ENCODE results near the gene PLCH1.

Gene PLCH1

DNA sequence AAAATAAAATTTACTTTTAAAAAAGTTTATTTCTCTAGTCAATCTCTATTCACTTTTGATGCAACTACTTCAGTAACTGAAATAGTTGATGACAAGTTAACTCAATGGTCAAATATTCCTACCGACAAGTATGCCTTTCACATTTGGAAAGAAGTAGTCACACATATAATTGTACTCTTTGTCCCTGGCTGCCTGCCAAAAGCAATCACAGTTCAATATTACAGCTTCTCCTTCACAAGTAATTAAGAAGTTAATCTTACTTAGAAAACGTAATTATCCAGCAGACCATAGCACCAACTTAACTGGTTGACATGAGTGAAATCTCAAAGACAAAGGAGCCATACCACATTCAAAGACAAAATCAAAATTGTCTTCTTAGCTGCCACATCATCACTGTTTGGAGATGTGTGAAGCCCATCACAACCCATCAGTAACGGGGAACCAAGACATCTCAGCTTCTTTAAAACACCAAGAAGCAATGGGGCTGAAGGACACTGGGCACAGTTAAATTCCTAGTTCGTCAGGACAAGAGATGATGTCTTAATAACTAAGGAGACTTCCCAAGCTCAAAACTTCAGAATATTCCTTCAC, 86.1 kb downstream of the PLCH1 start:
- H3K36me3 ChIP-seq (ENCODE audit: control insufficient read depth, insufficient read depth, low read length, severe bottlenecking), result no peaks in the 10 kb centered on the region
- no peak overlapping the region for H3K9ac ChIP-seq (ENCODE audit: low read length)
- DNase-seq (ENCODE audit: low read depth), result no peak
- H3K4me1 ChIP-seq (ENCODE audit: control insufficient read depth, insufficient read depth, low read length), result no peaks in the 10 kb centered on the region
- no peak overlapping the region for H3K4me3 ChIP-seq (ENCODE audit: low read length)
- H3K27me3 ChIP-seq (replicated peaks; ENCODE audit: control insufficient read depth, insufficient read depth, low read length), result no peaks in the 10 kb centered on the region
- no peaks in the 10 kb centered on the region for H3K9me3 ChIP-seq (ENCODE audit: control insufficient read depth, low read length)

DNA sequence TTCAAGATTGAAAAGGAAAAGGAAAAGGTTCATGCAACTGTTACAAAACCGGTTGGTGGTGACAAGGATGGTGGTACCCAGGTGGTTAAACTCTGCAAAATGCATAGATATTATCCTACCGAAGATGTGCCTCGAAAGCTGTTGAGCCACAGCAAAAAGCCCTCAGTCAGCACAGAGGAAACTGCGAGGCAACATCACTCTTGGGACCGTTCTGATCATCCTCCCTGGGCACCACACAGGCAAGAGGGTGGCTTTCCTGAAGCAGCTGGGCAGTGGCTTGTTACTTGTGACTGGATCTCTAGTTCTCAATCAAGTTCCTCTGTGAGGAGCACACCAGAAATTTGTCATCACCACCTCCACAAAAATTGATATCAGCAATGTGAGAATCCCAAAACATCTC, 86.9 kb downstream of the PLCH1 start:
- Histone ChIP-seq H3K9me3 (ENCODE audit: control insufficient read depth, low read length) (no peaks in the 10 kb centered on the region), H3K9ac (ENCODE audit: low read length) (no peak overlapping the region), H3K27me3 (replicated peaks; ENCODE audit: control insufficient read depth, insufficient read depth, low read length) (no peaks in the 10 kb centered on the region), H3K4me1 (ENCODE audit: control insufficient read depth, insufficient read depth, low read length) (no peaks in the 10 kb centered on the region), H3K36me3 (ENCODE audit: control insufficient read depth, insufficient read depth, low read length, severe bottlenecking) (no peaks in the 10 kb centered on the region), H3K4me3 (ENCODE audit: low read length) (no peak overlapping the region)
- no peak for DNase-seq (ENCODE audit: low read depth)

DNA sequence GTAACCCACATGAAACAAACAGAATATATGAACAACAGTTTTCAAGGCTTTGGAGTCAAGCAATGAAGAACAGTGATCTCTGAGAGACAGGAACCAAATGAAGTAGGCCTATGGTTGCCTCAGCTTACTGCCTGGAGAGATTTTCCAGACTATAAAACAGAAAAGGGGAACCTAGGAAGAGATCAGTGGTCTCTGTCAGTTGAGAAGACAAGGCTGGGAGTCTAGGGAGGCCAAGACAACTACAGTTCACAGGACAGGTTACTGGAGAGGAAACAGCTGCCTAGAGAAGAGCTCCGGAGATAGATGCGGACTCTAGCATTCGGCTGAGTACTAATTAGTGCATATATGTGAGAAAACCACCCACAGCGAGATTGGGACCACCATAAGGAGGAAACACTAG, 87.7 kb downstream of the PLCH1 start:
- no peak for DNase-seq (ENCODE audit: low read depth)
- Histone ChIP-seq H3K4me3 (ENCODE audit: low read length) (no peak overlapping the region), H3K36me3 (ENCODE audit: control insufficient read depth, insufficient read depth, low read length, severe bottlenecking) (no peaks in the 10 kb centered on the region), H3K9ac (ENCODE audit: low read length) (no peak overlapping the region), H3K27me3 (replicated peaks; ENCODE audit: control insufficient read depth, insufficient read depth, low read length) (no peaks in the 10 kb centered on the region), H3K9me3 (ENCODE audit: control insufficient read depth, low read length) (no peaks in the 10 kb centered on the region), H3K4me1 (ENCODE audit: control insufficient read depth, insufficient read depth, low read length) (no peaks in the 10 kb centered on the region)

DNA sequence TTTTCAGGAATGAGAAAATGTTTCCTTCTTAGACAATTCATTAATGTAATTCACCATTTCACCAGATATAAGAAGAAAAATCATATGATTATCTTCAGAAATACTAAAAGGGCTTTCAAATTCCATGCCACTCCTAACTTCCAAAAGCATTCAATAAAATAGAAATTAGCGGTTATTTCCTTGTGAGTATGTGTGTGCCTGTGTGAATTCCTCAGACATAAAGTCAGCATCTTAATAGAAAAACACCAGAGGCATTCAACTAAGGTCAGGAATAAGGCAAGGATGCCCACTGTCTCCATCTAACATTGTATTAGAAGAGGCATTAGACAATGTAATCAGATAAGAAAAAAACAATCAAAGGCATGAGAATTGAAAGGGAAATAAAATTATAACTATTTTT, 88.4 kb downstream of the PLCH1 start:
- H3K4me3 ChIP-seq (ENCODE audit: low read length), result no peak overlapping the region
- no peaks in the 10 kb centered on the region for H3K9me3 ChIP-seq (ENCODE audit: control insufficient read depth, low read length)
- no peak for DNase-seq (ENCODE audit: low read depth)
- H3K27me3 ChIP-seq (replicated peaks; ENCODE audit: control insufficient read depth, insufficient read depth, low read length), result no peaks in the 10 kb centered on the region
- no peak overlapping the region for H3K9ac ChIP-seq (ENCODE audit: low read length)
- H3K36me3 ChIP-seq (ENCODE audit: control insufficient read depth, insufficient read depth, low read length, severe bottlenecking), result no peaks in the 10 kb centered on the region
- no peaks in the 10 kb centered on the region for H3K4me1 ChIP-seq (ENCODE audit: control insufficient read depth, insufficient read depth, low read length)

DNA sequence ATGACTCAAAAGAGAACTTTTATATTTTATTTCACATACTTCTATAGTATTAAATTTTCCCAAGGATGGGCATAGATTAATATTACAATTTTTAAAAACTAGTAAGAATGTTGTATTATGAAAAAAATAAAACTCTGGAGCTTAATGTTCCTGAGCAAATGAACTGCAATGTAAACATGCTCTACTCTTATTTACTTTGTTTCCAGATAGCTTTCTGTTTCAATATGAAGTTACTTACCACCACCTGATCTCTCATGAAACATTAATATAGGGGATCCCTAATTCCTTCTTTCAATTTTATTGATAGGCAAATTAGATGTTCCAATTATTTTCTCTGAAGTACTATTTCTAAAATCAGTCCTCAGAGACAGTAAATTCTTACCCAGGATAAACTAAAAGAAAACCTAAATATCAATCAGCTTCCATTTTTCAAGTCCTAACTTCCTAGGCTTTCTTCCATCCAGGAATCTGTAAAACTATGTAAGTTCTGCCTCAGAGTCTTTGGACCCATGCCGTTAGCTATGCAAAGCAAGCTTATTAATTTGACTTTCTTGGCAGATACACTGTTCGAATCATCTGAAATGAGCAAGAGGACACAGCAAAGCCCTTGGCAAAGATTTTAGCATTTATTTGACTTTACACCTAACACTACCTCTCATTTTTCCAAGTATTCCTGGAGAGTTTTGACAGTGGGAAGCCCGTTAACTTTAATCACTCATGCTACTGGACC, 93.2 kb downstream of the PLCH1 start:
- no peaks in the 10 kb centered on the region for H3K27me3 ChIP-seq (replicated peaks; ENCODE audit: control insufficient read depth, insufficient read depth, low read length)
- H3K4me3 ChIP-seq (ENCODE audit: low read length), result no peak overlapping the region
- no peaks in the 10 kb centered on the region for H3K4me1 ChIP-seq (ENCODE audit: control insufficient read depth, insufficient read depth, low read length)
- H3K9me3 ChIP-seq (ENCODE audit: control insufficient read depth, low read length), result no peaks in the 10 kb centered on the region
- H3K36me3 ChIP-seq (ENCODE audit: control insufficient read depth, insufficient read depth, low read length, severe bottlenecking), result no peaks in the 10 kb centered on the region
- H3K9ac ChIP-seq (ENCODE audit: low read length), result no peak overlapping the region
- no peak for DNase-seq (ENCODE audit: low read depth)

DNA sequence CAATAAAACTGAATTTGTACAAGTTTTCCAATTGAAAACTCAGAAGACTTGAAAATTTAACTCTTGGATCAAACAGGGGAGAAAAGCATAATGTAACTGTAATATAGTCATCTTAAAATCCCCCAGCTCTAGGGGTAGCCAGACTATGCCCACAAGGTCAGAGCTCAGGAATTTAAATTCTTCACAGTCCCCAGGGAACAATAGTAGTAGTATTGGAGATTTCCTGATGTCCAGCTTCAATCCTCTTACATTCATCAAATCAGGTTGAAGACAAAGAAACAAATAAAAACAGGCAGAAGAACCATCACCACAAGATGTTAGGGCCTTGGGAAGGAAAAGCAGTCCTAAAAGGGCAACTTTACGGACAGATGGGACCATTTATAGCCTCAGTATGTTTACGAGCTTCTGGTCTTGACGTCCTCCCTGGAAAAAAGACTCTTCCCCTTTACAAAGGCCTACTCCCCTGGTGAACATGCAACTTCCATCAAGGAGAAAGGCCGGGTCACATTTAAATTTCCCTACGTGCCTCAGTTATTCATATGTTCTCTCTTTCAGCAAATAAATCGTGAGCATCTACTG, 96.8 kb downstream of the PLCH1 start:
- no peak overlapping the region for H3K4me3 ChIP-seq (ENCODE audit: low read length)
- no peaks in the 10 kb centered on the region for H3K27me3 ChIP-seq (replicated peaks; ENCODE audit: control insufficient read depth, insufficient read depth, low read length)
- no peak for DNase-seq (ENCODE audit: low read depth)
- no peaks in the 10 kb centered on the region for H3K36me3 ChIP-seq (ENCODE audit: control insufficient read depth, insufficient read depth, low read length, severe bottlenecking)
- no peaks in the 10 kb centered on the region for H3K9me3 ChIP-seq (ENCODE audit: control insufficient read depth, low read length)
- H3K9ac ChIP-seq (ENCODE audit: low read length), result no peak overlapping the region
- no peaks in the 10 kb centered on the region for H3K4me1 ChIP-seq (ENCODE audit: control insufficient read depth, insufficient read depth, low read length)

DNA sequence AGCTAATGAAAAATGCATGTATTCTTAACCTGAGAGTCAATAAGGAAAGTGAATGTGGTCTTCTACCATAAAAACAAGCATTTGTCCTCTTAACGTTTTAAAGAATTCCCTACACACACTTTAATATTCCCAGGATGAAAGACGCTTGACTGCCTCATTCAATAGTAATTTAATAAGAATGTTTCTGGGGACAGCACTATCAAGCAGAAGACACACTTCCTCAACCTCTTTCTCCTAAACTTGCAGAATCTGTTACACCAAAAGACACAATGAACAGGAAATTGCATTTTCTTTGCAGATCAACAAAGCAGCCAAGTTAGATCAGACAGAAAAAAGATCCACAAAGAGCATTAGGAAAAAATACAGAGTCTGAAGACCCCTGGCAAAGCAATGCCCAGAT, 97.7 kb downstream of the PLCH1 start:
- H3K9me3 ChIP-seq (ENCODE audit: control insufficient read depth, low read length), result no peaks in the 10 kb centered on the region
- no peak overlapping the region for H3K4me3 ChIP-seq (ENCODE audit: low read length)
- H3K4me1 ChIP-seq (ENCODE audit: control insufficient read depth, insufficient read depth, low read length), result no peaks in the 10 kb centered on the region
- H3K36me3 ChIP-seq (ENCODE audit: control insufficient read depth, insufficient read depth, low read length, severe bottlenecking), result no peaks in the 10 kb centered on the region
- H3K27me3 ChIP-seq (replicated peaks; ENCODE audit: control insufficient read depth, insufficient read depth, low read length), result no peaks in the 10 kb centered on the region
- DNase-seq (ENCODE audit: low read depth), result no peak
- H3K9ac ChIP-seq (ENCODE audit: low read length), result no peak overlapping the region

DNA sequence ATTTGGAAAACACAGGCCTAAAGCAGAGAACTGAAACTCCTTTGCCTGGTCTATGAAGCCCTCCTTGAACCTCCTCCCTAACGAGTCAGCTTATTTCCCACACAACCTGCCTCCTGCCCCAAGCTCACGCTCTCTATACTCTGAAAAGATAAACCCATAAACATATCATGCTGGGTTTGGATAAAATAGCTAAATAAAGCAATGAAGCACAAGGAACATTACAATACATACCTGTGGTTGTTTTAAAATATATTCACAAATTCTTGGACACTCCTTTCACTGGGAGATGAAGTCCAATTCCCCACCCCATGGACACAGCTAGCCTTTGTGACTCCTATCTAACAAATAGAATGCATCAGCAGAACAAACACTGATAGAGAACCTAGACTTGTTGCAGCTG, 98.2 kb downstream of the PLCH1 start:
- no peaks in the 10 kb centered on the region for H3K36me3 ChIP-seq (ENCODE audit: control insufficient read depth, insufficient read depth, low read length, severe bottlenecking)
- H3K9ac ChIP-seq (ENCODE audit: low read length), result no peak overlapping the region
- no peak for DNase-seq (ENCODE audit: low read depth)
- H3K27me3 ChIP-seq (replicated peaks; ENCODE audit: control insufficient read depth, insufficient read depth, low read length), result no peaks in the 10 kb centered on the region
- no peak overlapping the region for H3K4me3 ChIP-seq (ENCODE audit: low read length)
- no peaks in the 10 kb centered on the region for H3K4me1 ChIP-seq (ENCODE audit: control insufficient read depth, insufficient read depth, low read length)
- H3K9me3 ChIP-seq (ENCODE audit: control insufficient read depth, low read length), result no peaks in the 10 kb centered on the region

DNA sequence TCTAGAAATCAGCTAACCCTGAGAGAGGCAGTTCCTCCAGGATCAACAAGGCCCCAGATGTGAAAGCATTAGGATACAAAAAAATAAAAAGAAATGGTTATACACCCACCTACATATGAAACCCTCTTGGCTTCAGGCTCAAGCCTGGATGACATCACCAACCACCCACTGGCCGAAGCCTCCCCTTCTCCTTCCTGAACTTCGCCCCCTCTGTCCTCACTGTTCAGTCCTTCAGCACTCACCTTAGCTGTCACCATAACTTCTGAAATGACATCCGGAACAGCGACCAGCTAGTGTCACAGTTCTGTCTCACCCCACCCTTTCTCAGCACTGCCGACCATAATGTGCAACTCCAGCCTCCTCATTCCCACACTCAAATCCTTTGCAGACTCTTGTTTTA, 98.7 kb downstream of the PLCH1 start:
- no peaks in the 10 kb centered on the region for H3K36me3 ChIP-seq (ENCODE audit: control insufficient read depth, insufficient read depth, low read length, severe bottlenecking)
- no peaks in the 10 kb centered on the region for H3K4me1 ChIP-seq (ENCODE audit: control insufficient read depth, insufficient read depth, low read length)
- no peaks in the 10 kb centered on the region for H3K27me3 ChIP-seq (replicated peaks; ENCODE audit: control insufficient read depth, insufficient read depth, low read length)
- H3K4me3 ChIP-seq (ENCODE audit: low read length), result no peak overlapping the region
- H3K9ac ChIP-seq (ENCODE audit: low read length), result no peak overlapping the region
- DNase-seq (ENCODE audit: low read depth), result no peak
- H3K9me3 ChIP-seq (ENCODE audit: control insufficient read depth, low read length), result no peaks in the 10 kb centered on the region

DNA sequence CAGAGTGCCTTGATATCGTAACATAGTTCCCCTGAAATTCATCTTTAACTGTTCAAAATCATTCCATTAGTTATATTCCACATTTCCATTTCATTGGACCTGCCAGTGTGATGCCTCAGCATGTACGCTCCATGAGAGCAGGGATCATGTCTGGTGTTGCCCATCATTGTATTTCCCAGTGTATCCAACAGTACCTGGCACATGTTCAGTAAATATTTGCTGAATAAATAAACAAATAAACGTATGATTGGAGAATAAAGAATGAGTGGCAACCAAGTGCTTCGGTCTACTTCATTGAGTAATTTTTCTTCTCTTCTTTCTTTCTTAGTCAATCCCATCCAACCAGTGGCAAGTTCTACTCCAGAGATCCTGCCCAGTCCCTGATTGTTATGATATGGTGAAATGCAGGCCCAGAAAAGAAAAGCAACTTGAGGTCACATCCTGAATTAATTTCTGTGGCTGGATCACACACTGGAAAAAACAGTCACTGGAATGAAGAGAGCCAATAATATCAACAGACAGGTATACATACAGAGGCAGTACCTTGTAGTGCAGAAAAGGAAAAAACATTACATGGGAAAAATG, 101.2 kb downstream of the PLCH1 start:
- Histone ChIP-seq H3K36me3 (ENCODE audit: control insufficient read depth, insufficient read depth, low read length, severe bottlenecking) (no peaks in the 10 kb centered on the region), H3K4me1 (ENCODE audit: control insufficient read depth, insufficient read depth, low read length) (no peaks in the 10 kb centered on the region), H3K27me3 (replicated peaks; ENCODE audit: control insufficient read depth, insufficient read depth, low read length) (no peaks in the 10 kb centered on the region), H3K9ac (ENCODE audit: low read length) (no peak overlapping the region), H3K4me3 (ENCODE audit: low read length) (no peak overlapping the region), H3K9me3 (ENCODE audit: control insufficient read depth, low read length) (no peaks in the 10 kb centered on the region)
- no peak for DNase-seq (ENCODE audit: low read depth)

DNA sequence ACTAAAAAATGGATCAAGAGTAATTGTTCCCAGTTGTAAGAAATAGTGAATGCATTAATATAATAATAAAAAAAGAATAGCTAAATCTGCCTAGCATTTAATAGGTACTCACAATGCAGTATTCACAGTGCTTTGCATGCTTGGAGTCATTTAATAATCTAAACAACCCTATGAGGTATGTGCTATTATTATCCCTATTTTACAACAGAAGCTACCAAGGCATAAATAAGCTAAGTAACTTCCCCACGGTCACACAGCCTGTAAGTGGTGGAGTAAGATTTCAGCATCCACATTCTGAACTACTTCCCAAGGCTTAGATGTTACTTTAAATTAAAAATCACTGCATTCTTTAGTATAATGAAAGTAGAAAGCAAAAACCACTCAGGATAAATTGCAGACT, 102.9 kb downstream of the PLCH1 start:
- Histone ChIP-seq H3K9ac (ENCODE audit: low read length) (no peak overlapping the region), H3K27me3 (replicated peaks; ENCODE audit: control insufficient read depth, insufficient read depth, low read length) (no peaks in the 10 kb centered on the region), H3K4me3 (ENCODE audit: low read length) (no peak overlapping the region), H3K4me1 (ENCODE audit: control insufficient read depth, insufficient read depth, low read length) (no peaks in the 10 kb centered on the region), H3K36me3 (ENCODE audit: control insufficient read depth, insufficient read depth, low read length, severe bottlenecking) (no peaks in the 10 kb centered on the region), H3K9me3 (ENCODE audit: control insufficient read depth, low read length) (no peaks in the 10 kb centered on the region)
- DNase-seq (ENCODE audit: low read depth), result no peak

Measured in adipocyte (in vitro differentiated cells).